ENCODE measurements around the gene PARD6G.

PARD6G gene

DNA sequence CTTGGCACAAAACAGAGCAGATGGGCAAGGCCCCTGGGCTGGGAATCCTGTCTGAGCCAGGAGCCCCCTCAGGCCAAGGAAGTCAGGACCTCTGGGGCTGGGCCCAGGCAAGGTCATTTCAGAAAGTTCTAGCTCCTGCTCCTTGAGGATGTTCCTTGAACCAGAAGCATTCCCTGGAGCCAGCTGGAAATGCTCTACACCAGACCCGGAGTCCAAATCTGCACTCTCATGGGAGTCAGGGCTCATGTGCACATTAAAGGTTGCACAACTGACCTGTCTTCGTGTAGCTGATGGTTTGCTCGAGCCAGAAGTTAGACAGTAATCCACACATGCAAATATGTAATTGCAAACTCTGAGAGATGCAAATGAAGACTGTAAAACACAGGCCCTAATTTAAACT, 18.0 kb downstream of the PARD6G start:
- TF ChIP-seq, protein P1, sequence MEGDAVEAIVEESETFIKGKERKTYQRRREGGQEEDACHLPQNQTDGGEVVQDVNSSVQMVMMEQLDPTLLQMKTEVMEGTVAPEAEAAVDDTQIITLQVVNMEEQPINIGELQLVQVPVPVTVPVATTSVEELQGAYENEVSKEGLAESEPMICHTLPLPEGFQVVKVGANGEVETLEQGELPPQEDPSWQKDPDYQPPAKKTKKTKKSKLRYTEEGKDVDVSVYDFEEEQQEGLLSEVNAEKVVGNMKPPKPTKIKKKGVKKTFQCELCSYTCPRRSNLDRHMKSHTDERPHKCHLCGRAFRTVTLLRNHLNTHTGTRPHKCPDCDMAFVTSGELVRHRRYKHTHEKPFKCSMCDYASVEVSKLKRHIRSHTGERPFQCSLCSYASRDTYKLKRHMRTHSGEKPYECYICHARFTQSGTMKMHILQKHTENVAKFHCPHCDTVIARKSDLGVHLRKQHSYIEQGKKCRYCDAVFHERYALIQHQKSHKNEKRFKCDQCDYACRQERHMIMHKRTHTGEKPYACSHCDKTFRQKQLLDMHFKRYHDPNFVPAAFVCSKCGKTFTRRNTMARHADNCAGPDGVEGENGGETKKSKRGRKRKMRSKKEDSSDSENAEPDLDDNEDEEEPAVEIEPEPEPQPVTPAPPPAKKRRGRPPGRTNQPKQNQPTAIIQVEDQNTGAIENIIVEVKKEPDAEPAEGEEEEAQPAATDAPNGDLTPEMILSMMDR (IDR thresholded peaks at IDR 0.05): no peak

DNA sequence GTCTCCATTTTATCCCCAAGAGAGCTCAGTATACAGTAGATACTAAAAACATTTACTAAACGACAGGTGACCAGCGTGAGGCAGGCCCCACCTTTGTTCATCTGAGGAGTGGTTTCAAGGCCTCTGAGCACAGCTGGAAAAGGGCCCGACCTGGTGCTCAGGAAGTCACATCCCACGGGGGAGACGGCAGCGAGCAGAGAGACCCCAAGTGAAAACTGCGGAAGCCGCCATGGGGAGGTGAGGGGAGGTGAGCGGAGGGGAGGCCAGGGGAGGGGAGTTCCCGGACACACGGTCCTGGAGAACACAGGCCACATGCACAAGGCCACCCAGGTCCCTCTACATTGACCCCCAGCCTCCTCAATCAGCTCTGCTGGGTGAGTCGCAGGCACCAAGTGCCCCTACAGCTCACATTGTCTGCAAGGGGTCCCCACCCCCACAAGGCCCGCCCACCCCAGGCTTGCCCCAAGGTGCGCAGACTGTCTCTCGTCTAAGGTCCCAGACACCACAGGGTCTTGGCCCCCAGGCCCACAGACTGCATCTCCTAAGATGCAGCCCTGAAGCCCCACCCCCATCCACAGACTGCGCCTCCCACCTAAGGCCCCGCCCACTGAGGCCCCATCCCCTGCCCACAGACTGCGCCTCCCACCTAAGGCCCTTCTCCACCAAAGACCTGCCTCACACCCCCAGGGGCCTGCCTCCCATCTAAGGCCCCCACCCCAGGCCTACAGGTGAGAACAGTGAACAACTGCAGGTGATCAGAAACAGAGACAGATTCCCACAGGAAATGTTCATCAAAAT, 19.1 kb downstream of the PARD6G start:
- TF ChIP-seq, protein P1 (IDR thresholded peaks at IDR 0.05): no peak

DNA sequence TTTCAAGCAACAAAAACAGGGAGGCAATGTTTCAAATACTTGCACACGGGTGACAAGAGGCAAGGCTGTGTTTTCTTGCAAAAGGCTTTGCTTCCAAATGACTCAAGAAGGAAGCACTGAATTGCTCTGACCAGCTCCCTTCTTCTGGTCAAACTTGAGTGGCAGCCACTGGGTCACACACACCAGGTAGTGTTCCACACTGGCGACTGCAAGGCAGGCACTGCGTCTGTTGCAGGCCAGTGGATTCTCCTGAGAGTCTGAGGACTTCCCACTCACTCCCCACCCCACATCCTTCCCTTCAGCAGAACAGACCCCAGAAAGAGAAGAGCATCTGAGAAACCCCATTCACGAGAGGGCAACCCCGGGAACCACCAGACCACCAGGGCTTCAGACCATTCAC, 19.8 kb downstream of the PARD6G start:
- TF ChIP-seq, protein P1 (IDR thresholded peaks at IDR 0.05): no peak

DNA sequence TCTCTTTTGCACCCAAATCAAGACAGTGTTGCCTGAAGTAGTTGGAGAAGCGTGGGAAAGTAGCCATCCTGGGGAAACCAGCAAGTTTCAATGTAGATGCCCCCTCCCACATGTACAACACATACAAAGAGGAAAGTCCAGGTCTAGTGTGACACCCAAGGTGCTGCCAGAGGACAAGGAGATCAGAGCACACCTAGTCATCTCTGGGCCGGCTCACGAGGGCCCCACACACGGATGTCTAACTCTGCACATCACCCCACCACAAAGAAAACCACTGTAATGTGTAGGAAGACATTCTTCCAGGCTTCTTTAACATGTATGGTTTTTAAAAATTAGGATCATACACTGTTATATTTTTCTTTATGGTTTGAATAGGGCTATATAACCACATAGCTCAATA, 21.6 kb downstream of the PARD6G start:
- TF ChIP-seq, protein P1 (IDR thresholded peaks at IDR 0.05): no peak

DNA sequence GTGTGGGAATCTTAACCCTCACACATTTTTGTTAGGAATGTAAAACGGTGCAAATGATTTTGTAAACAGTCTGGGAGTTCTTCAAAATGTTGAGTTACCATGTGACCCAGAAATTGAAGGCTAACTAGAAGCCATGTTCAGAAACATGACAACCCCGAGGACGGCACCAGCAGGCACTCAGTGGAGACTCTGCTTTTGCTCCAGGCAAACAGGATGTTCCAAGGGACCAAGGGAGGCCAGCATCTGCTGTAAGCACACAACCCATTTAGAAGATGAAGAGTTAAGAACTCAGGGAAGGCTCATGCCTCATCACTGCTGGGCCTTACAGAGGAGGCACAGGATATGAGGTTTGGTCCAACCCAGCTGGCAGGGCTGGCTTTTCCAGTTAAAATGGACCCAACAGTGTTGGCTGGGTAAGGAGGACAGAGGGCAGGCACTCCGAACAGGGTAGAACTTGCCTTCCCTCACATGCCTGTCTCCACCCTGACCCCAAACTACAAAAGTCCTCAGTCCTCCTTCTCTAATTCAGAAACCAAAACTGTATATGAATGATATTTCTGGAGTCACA, 23.6 kb downstream of the PARD6G start:
- TF ChIP-seq, protein P1 (IDR thresholded peaks at IDR 0.05): no peak

DNA sequence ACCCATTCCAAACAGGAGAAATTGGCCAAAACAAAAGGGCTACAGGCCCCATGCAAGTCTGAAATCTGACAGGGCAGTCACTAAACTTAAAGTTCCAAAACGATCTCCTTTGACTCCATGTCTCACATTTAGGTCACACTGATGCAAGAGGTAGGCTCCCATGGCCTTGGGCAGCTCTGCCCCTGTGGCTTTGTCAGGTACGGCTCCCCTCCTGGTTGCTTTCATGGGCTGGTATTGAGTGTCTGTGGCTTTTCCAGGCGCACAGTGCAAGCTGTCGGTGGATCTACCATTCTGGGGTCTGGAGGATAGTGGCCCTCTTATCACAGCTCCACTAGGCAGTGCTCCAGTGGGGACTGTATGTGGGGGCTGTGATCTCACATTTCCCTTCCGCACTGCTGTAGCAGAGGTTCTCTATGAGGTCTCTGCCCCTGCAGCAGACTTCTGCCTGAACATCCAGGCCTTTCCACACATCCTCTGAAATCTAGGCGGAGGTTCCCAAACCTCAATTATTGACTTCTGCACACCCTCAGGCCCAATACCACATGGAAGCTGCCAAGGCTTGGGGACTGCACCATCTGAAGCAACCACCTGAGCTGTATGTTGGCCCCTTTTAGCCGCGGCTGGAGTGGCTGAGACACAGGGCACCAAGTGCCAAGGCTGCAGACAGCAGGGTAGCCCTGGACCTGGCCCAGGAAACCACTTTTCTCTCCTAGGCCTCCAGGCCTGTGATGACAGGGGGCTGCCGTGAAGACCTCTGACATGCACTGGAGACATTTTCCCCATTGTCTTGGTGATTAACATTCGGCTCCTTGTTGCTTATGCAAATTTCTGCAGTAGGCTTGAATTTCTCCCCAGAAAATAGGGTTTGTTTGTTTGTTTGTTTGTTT, 28.7 kb downstream of the PARD6G start:
- TF ChIP-seq, protein P1 (IDR thresholded peaks at IDR 0.05): no peak

DNA sequence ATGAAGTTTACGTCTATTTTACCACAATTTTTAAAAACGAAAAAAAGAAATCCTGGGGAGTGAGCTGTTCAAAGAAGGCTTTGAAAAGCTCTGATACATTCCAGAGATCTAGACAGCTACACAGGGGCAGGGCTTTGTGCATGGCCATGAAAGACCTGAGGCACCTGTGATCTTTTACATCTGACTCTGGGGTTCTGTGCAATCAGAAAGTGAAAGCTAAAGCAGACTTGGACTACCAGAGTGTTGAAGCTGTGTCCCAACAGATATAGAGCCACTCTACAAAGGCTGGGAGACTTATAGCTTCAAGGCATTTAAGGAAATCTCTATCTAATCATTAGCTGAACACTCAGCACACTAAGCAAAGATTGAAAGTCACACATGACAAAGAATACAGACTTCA, 34.1 kb downstream of the PARD6G start:
- TF ChIP-seq, protein P1 (IDR thresholded peaks at IDR 0.05): no peak

Data from LNCAP (cell line).